HepG2 (cell line): ENCODE results near the gene RSL1D1. TPM values are rescaled to one million over a fixed set of nuclear protein-coding genes. Genes with fewer than 3 reads are reported as not detected.

ENCODE experiments used
- ETV6 ChIP-seq: sonication (generic); formaldehyde crosslinking; conservative IDR thresholded peaks from 2 replicates; pipeline ENCODE4 v1.4.0; 2020; ENCODE audit warnings: missing genetic modification reagents
- HNRNPLL ChIP-seq: fragments of 200-400 bp; formaldehyde crosslinking; IDR thresholded peaks from 2 replicates; pipeline ENCODE4 v1.6.1; 2017; ENCODE audit warnings: mild to moderate bottlenecking, low read depth, low read length; ENCODE audit not compliant: poor library complexity, severe bottlenecking
- KAT7 ChIP-seq: IDR thresholded peaks from 2 replicates; pipeline ENCODE4 v1.6.1; 2018; ENCODE audit warnings: borderline replicate concordance, missing compliant biosample characterization
- KLF11 ChIP-seq: IDR thresholded peaks from 2 replicates; pipeline ENCODE4 v1.6.1; 2016; ENCODE audit warnings: missing compliant biosample characterization
- MTA3 ChIP-seq: sonication (generic); formaldehyde crosslinking; IDR thresholded peaks from 2 replicates; pipeline ENCODE4 v1.4.0; 2020; ENCODE audit warnings: missing genetic modification reagents
- NFE2L1 ChIP-seq: sonication (generic); formaldehyde crosslinking; IDR thresholded peaks from 2 replicates; pipeline ENCODE4 v1.4.0; 2020; ENCODE audit warnings: missing genetic modification reagents, mild to moderate bottlenecking, borderline replicate concordance
- PCBP1 ChIP-seq: fragments of 200-400 bp; formaldehyde crosslinking; IDR thresholded peaks from 2 replicates; pipeline ENCODE4 v1.6.1; 2017; ENCODE audit warnings: mild to moderate bottlenecking, low read depth, low read length, borderline replicate concordance
- REXO4 ChIP-seq: sonication (generic); formaldehyde crosslinking; IDR thresholded peaks from 2 replicates; pipeline ENCODE4 v1.8.0; 2022; ENCODE audit warnings: missing genetic modification reagents, mild to moderate bottlenecking, borderline replicate concordance
- STAT5B ChIP-seq: sonication (generic); formaldehyde crosslinking; IDR thresholded peaks from 2 replicates; pipeline ENCODE4 v1.4.0; 2020; ENCODE audit warnings: missing genetic modification reagents
- TAF1 ChIP-seq: sonication (generic); formaldehyde crosslinking; IDR thresholded peaks from 2 replicates; pipeline ENCODE4 v1.4.0; 2020; ENCODE audit warnings: missing genetic modification reagents
- TEAD2 ChIP-seq: sonication (generic); formaldehyde crosslinking; IDR thresholded peaks from 2 replicates; pipeline ENCODE4 v1.9.0; 2021; ENCODE audit warnings: missing genetic modification reagents
- ZFP37 ChIP-seq: sonication (generic); formaldehyde crosslinking; IDR thresholded peaks from 2 replicates; pipeline ENCODE4 v1.4.0; 2020; ENCODE audit warnings: missing genetic modification reagents, borderline replicate concordance
- ZMYM2 ChIP-seq: sonication (generic); formaldehyde crosslinking; IDR thresholded peaks from 2 replicates; pipeline ENCODE4 v1.8.0; 2022; ENCODE audit warnings: mild to moderate bottlenecking, missing genetic modification reagents
- ZNF12 ChIP-seq: sonication (generic); formaldehyde crosslinking; IDR thresholded peaks from 2 replicates; pipeline ENCODE4 v1.5.0; 2020; ENCODE audit warnings: missing genetic modification reagents
- ZNF143 ChIP-seq: sonication (generic); formaldehyde crosslinking; IDR thresholded peaks from 2 replicates; pipeline ENCODE4 v1.4.0; 2020; ENCODE audit warnings: missing genetic modification reagents
- ZNF282 ChIP-seq: fragments of 450-650 bp; IDR thresholded peaks from 2 replicates; pipeline ENCODE4 v1.6.1; 2018; ENCODE audit not compliant: partially characterized antibody
- ZNF546 ChIP-seq: sonication (generic); formaldehyde crosslinking; conservative IDR thresholded peaks from 2 replicates; pipeline ENCODE4 v1.8.1; 2023; ENCODE audit warnings: mild to moderate bottlenecking, missing genetic modification reagents
- ZNF616 ChIP-seq: sonication (generic); formaldehyde crosslinking; IDR thresholded peaks from 2 replicates; pipeline ENCODE4 v1.5.0; 2020; ENCODE audit warnings: low read depth, mild to moderate bottlenecking, missing genetic modification reagents
- ZNF75D ChIP-seq: sonication (generic); formaldehyde crosslinking; IDR thresholded peaks from 2 replicates; pipeline ENCODE4 v1.8.1; 2023; ENCODE audit warnings: missing genetic modification reagents, mild to moderate bottlenecking, borderline replicate concordance
- ZNF768 ChIP-seq: sonication (generic); formaldehyde crosslinking; IDR thresholded peaks from 2 replicates; pipeline ENCODE4 v1.4.0; 2020; ENCODE audit warnings: missing genetic modification reagents
- ZNF775 ChIP-seq: sonication (generic); formaldehyde crosslinking; IDR thresholded peaks from 2 replicates; pipeline ENCODE4 v1.4.0; 2020; ENCODE audit warnings: missing genetic modification reagents, mild to moderate bottlenecking, moderate library complexity, borderline replicate concordance
- polyA plus RNA-seq, 8 experiments: library from polyadenylated mRNA; depleted of rRNA in 3 of 8; stranded (reverse) in 7 of 8; unstranded in 1 of 8; fragments of >200 nt; fragmentation: Illumina TruSeq in 4 of 8; extraction: Trizol in 4 of 8; gene quantifications; 2 replicates each; pipeline versions ENCODE4 v1.2.1 to v1.2.3, GENCODE V29; 2011 to 2016; ENCODE audit warnings: low read depth in 4 of 8, missing spikeins in 1 of 8, mixed read lengths in 1 of 8; ENCODE audit not compliant: insufficient read depth in 1 of 8
- total RNA-seq, 5 experiments: library from RNA; depleted of rRNA; stranded (reverse); fragments of >200 nt; fragmentation: Illumina TruSeq; extraction: Trizol; gene quantifications; 2 replicates each; pipeline ENCODE4 v1.2.3, GENCODE V29; 2016; ENCODE audit warnings: low read depth in 1 of 5
- TF ChIP-seq, protein P1 (sequence below): sonication (generic); formaldehyde crosslinking; IDR thresholded peaks from 2 replicates; pipeline ENCODE4 v1.4.0; 2020; ENCODE audit warnings: mild to moderate bottlenecking, missing genetic modification reagents, borderline replicate concordance
- TF ChIP-seq, protein P2 (sequence below): sonication (generic); formaldehyde crosslinking; IDR thresholded peaks from 2 replicates; pipeline ENCODE4 v1.8.1; 2022; ENCODE audit warnings: mild to moderate bottlenecking, missing genetic modification reagents
- TF ChIP-seq, protein P3 (sequence below): IDR thresholded peaks from 2 replicates; pipeline ENCODE4 v1.6.1; 2016; ENCODE audit warnings: control low read depth
- TF ChIP-seq, protein P4 (sequence below): conservative IDR thresholded peaks from 2 replicates; pipeline ENCODE4 v1.6.1; 2018; ENCODE audit warnings: missing genetic modification reagents

Gene RSL1D1
- total and polyA plus RNA-seq, 2 of the 13 experiments (the other 11 are each of a cell fraction or from before 2014, with no cell fraction given): 187 to 343 TPM

DNA sequence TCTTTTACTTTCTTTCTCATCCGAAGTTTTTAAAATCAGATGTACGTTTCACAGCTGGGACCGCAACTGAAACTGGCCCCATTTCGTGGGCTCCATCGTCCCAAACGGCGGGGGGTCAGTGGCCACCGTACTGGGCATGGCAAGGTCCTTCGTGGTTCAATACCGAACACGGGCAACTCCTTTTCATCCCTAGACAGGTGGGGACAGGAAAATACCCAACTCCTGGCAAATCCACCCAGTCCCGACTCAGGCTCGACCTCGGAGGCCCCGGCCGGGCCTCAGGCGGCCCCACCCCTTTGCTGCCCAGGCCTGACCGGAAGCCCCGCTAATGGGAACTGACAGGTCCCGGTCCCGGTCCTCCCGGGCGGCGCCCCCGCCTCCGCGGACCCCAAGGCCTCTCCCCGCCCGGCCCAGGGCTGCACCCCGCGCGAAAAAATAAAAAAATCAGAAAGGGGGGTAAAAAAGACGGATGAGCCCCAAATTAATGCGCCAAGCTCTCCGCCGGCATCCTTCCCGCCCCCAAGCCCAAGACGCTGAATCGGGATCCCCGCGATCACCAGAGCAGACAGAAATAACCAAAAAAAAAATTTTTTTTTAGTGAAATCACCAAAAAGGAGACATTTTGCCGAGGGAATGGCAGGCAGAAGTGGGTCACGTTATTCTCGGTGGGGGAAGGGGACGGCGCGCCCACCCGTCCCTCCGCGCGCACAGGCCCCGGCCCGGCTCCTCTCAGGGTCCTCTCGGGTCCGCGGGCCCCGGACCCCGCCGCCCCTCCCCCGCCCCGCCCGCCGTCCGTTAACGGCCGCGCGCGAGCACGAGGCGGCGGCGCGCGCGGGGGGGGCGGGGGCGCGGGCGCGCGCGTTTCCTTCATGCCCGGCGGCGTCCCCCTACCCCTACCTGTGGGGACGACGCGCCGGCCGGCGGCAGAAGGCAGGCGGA, 54.8 kb downstream of the RSL1D1 start (continued):
- TF ChIP-seq, protein P1, sequence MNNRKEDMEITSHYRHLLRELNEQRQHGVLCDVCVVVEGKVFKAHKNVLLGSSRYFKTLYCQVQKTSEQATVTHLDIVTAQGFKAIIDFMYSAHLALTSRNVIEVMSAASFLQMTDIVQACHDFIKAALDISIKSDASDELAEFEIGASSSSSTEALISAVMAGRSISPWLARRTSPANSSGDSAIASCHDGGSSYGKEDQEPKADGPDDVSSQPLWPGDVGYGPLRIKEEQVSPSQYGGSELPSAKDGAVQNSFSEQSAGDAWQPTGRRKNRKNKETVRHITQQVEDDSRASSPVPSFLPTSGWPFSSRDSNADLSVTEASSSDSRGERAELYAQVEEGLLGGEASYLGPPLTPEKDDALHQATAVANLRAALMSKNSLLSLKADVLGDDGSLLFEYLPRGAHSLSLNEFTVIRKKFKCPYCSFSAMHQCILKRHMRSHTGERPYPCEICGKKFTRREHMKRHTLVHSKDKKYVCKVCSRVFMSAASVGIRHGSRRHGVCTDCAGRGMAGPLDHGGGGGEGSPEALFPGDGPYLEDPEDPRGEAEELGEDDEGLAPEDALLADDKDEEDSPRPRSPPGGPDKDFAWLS (CRISPR knock-in tag): no peak
- TF ChIP-seq NFE2L1 (CRISPR knock-in tag) (no peak), REXO4 (CRISPR knock-in tag) (no peak), TEAD2 (CRISPR knock-in tag) (no peak), TAF1 (CRISPR knock-in tag) (no peak; the same call in 1 of the 2 replicates), ETV6 (CRISPR knock-in tag) (peak; percentile 23; the same call in 1 of the 2 replicates), ZNF616 (CRISPR knock-in tag) (no peak), KAT7 (CRISPR knock-in tag) (peak; percentile 84), ZNF282 (no peak), ZNF768 (CRISPR knock-in tag) (peak; percentile 35; the same call in 1 of the 2 replicates), KLF11 (CRISPR knock-in tag) (peak; percentile 57; the same call in 1 of the 2 replicates), ZFP37 (CRISPR knock-in tag) (peak; percentile 46; the same call in 1 of the 2 replicates), HNRNPLL (peak; percentile 51), ZNF75D (no peak), PCBP1 (no peak), ZNF775 (CRISPR knock-in tag) (no peak), ZMYM2 (CRISPR knock-in tag) (no peak), ZNF546 (CRISPR knock-in tag) (no peak), ZNF143 (CRISPR knock-in tag) (0 out of 2 replicates have a peak, but pooled peaks have one; percentile 35), STAT5B (no peak), ZNF12 (CRISPR knock-in tag) (no peak), MTA3 (CRISPR knock-in tag) (no peak)
- TF ChIP-seq, protein P2, sequence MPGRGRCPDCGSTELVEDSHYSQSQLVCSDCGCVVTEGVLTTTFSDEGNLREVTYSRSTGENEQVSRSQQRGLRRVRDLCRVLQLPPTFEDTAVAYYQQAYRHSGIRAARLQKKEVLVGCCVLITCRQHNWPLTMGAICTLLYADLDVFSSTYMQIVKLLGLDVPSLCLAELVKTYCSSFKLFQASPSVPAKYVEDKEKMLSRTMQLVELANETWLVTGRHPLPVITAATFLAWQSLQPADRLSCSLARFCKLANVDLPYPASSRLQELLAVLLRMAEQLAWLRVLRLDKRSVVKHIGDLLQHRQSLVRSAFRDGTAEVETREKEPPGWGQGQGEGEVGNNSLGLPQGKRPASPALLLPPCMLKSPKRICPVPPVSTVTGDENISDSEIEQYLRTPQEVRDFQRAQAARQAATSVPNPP (CRISPR knock-in tag): 0 out of 2 replicates have a peak, but pooled peaks have one; percentile 23
- TF ChIP-seq, protein P3, sequence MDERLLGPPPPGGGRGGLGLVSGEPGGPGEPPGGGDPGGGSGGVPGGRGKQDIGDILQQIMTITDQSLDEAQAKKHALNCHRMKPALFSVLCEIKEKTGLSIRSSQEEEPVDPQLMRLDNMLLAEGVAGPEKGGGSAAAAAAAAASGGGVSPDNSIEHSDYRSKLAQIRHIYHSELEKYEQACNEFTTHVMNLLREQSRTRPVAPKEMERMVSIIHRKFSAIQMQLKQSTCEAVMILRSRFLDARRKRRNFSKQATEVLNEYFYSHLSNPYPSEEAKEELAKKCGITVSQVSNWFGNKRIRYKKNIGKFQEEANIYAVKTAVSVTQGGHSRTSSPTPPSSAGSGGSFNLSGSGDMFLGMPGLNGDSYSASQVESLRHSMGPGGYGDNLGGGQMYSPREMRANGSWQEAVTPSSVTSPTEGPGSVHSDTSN (CRISPR knock-in tag): no peak
- TF ChIP-seq, protein P4, sequence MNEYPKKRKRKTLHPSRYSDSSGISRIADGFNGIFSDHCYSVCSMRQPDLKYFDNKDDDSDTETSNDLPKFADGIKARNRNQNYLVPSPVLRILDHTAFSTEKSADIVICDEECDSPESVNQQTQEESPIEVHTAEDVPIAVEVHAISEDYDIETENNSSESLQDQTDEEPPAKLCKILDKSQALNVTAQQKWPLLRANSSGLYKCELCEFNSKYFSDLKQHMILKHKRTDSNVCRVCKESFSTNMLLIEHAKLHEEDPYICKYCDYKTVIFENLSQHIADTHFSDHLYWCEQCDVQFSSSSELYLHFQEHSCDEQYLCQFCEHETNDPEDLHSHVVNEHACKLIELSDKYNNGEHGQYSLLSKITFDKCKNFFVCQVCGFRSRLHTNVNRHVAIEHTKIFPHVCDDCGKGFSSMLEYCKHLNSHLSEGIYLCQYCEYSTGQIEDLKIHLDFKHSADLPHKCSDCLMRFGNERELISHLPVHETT (CRISPR knock-in tag): peak; percentile 94
